Body of pancreas (tissue), 4 donors: ENCODE results near the gene P3H2. TPM values are rescaled to one million over a fixed set of nuclear protein-coding genes. Genes with fewer than 3 reads are reported as not detected.

Source experiments
- ATAC-seq: fragments of 150-250 bp; one replicate; pipeline ENCODE4 v1.9.1; 2016
- DNase-seq, 4 donors: peaks; one replicate each; pipeline ENCODE4 v3.0.0-alpha.2; 2019
- H3K27ac ChIP-seq, 4 donors: fragments of 200-600 bp; sonication (generic); 1 replicate in 3 of 4; 2 replicates in 1 of 4; pipeline versions ENCODE4 v1.5.1 to v1.6.1; 2016 to 2019; ENCODE audit warnings: mild to moderate bottlenecking in 1 of 4, mixed read lengths in 1 of 4, moderate library complexity in 1 of 4
- H3K27me3 ChIP-seq, 2 donors: fragments of 200-600 bp; sonication (generic); one replicate each; pipeline ENCODE4 v1.6.0; 2016; ENCODE audit warnings: mild to moderate bottlenecking in 1 of 2
- H3K36me3 ChIP-seq, 2 donors: fragments of 200-600 bp; sonication (generic); replicated peaks in 1 of 2; 2 replicates each; pipeline ENCODE4 v1.5.1; 2016; ENCODE audit warnings: low read depth in 2 of 2; ENCODE audit not compliant: insufficient read depth in 1 of 2
- H3K4me1 ChIP-seq: fragments of 200-600 bp; sonication (generic); one replicate; pipeline ENCODE4 v1.6.0; 2016
- H3K4me3 ChIP-seq, 2 donors: fragments of 200-600 bp; sonication (generic); 1 replicate in 1 of 2; 2 replicates in 1 of 2; pipeline ENCODE4 v1.5.1; 2016 to 2019
- H3K9me3 ChIP-seq, 3 donors: fragments of 200-600 bp; sonication (generic); 1 replicate in 2 of 3; 2 replicates in 1 of 3; pipeline ENCODE4 v1.5.1; 2016
- CTCF ChIP-seq, 7 experiments: fragments of 450-650 bp in 4 of 7; fragments of 200-600 bp in 3 of 7; sonication (generic) in 3 of 7; IDR thresholded peaks; one replicate each; pipeline ENCODE4 v1.5.1; 2016 to 2019; ENCODE audit warnings: antibody characterized with exemption in 7 of 7
- POLR2A ChIP-seq, 3 donors: fragments of 450-650 bp; IDR thresholded peaks; one replicate each; pipeline ENCODE4 v1.6.1; 2016; ENCODE audit warnings: antibody characterized with exemption in 3 of 3, mild to moderate bottlenecking in 2 of 3
- WGBS, 2 donors: methylation state at CpG; one replicate each; pipeline ENCODE4 v1.1.5; 2017; 5-methylcytosine and 5-hydroxymethylcytosine counted together
- intact Hi-C: fragments of 100-400 bp; cut with DNase I; formaldehyde crosslinking; loops from one replicate; pipeline ENCODE4 v1.15.1; 2023
- total RNA-seq, 2 donors: library from RNA; depleted of rRNA; stranded (reverse); fragments of >200 nt; gene quantifications; one replicate each; pipeline ENCODE4 v1.1.0, GENCODE V29; 2016

Gene P3H2
- total RNA-seq, 2 donors from 2014 or later, result 3.0 to 35.5 TPM

- DNase-seq (no peak), ATAC-seq (no peak)
- no peaks in the 10 kb centered on the region for H3K4me1 ChIP-seq
- 70 to 75% methylated on average over 7 of the region's 7 CpGs for WGBS, 2 donors
- H3K9me3 ChIP-seq, result no peaks in the 10 kb centered on the region
- intact Hi-C loops, result loop anchor here (10.0 kb wide), 1 partner anchor 690 kb away; no protein-coding TSS in a partner anchor
- no peaks in the 10 kb centered on the region for H3K27me3 ChIP-seq
- H3K36me3 ChIP-seq, result no peaks in the 10 kb centered on the region
- no peak overlapping the region for H3K4me3 ChIP-seq
- no peak overlapping the region for H3K27ac ChIP-seq
- TF ChIP-seq CTCF (IDR thresholded peaks at IDR 0.05) (no peak), POLR2A (IDR thresholded peaks at IDR 0.05) (no peak)
These were observed 165.7 kb downstream of the P3H2 start for GRCh38 chr3:189954733-189955665.

- no peaks in the 10 kb centered on the region for H3K9me3 ChIP-seq
- TF ChIP-seq CTCF (IDR thresholded peaks at IDR 0.05) (no peak), POLR2A (IDR thresholded peaks at IDR 0.05) (no peak)
- DNase-seq (no peak), ATAC-seq (no peak)
- intact Hi-C loops, result loop anchor here (10.0 kb wide), 1 partner anchor 689 kb away; no protein-coding TSS in a partner anchor
- no peak overlapping the region for H3K4me3 ChIP-seq
- WGBS, 2 donors, result 74 to 82% methylated on average over 4 of the region's 4 CpGs
- no peaks in the 10 kb centered on the region for H3K4me1 ChIP-seq
- H3K36me3 ChIP-seq, result no peaks in the 10 kb centered on the region
- H3K27me3 ChIP-seq, result no peaks in the 10 kb centered on the region
- no peak overlapping the region for H3K27ac ChIP-seq
These were observed 167.1 kb downstream of the P3H2 start for GRCh38 chr3:189953551-189953950.

- DNase-seq (no peak), ATAC-seq (no peak)
- H3K27me3 ChIP-seq, result no peaks in the 10 kb centered on the region
- H3K27ac ChIP-seq, result no peak overlapping the region
- H3K9me3 ChIP-seq, result no peaks in the 10 kb centered on the region
- no peak overlapping the region for H3K4me3 ChIP-seq
- intact Hi-C loops, result loop anchor here (10.0 kb wide), 1 partner anchor 687 kb away; no protein-coding TSS in a partner anchor
- no peaks in the 10 kb centered on the region for H3K4me1 ChIP-seq
- WGBS, 2 donors, result 72 to 82% methylated on average over 7 of the region's 7 CpGs
- H3K36me3 ChIP-seq, result no peaks in the 10 kb centered on the region
- TF ChIP-seq POLR2A (IDR thresholded peaks at IDR 0.05) (no peak), CTCF (IDR thresholded peaks at IDR 0.05) (no peak)
These were observed 168.4 kb downstream of the P3H2 start for GRCh38 chr3:189952272-189952671.

GRCh38 chr3:189950258-189950657, 170.4 kb downstream of the P3H2 start:
- TF ChIP-seq POLR2A (IDR thresholded peaks at IDR 0.05) (no peak), CTCF (IDR thresholded peaks at IDR 0.05) (no peak)
- H3K27ac ChIP-seq, result no peak overlapping the region
- intact Hi-C loops, result loop anchor here (10.0 kb wide), 1 partner anchor 685 kb away; no protein-coding TSS in a partner anchor

More at GRCh38 chr3:189950258-189950657, 170.4 kb downstream of the P3H2 start:
- Histone ChIP-seq H3K4me1 (no peaks in the 10 kb centered on the region), H3K9me3 (no peaks in the 10 kb centered on the region), H3K27me3 (no peaks in the 10 kb centered on the region), H3K36me3 (no peaks in the 10 kb centered on the region), H3K4me3 (no peak overlapping the region)
- DNase-seq (no peak), ATAC-seq (no peak)
- WGBS, 2 donors, result 65 to 73% methylated on average over 6 of the region's 6 CpGs
